HEK293 (cell line): ENCODE results near the gene SMARCD2.

Source experiments
- CTCF ChIA-PET: fragments of 350-600 bp; formaldehyde crosslinking; extraction: SDS; loops from one replicate; lab custom pipeline; 2021; ENCODE audit warnings: antibody characterized with exemption; lab: Yijun Ruan, JAX
- POLR2A ChIA-PET: fragments of 300-600 bp; formaldehyde crosslinking; extraction: SDS; loops from one replicate; lab custom pipeline; 2020; ENCODE audit warnings: antibody characterized with exemption, inconsistent platforms; lab: Yijun Ruan, JAX
- H3K27ac ChIP-seq: fragments of 200-500 bp; sonication (Bioruptor generic); 2 replicates; pipeline ENCODE4 v1.5.1; 2014; ENCODE audit warnings: low read depth, low read length, control low read depth, inconsistent platforms; ENCODE audit errors: extremely low read depth
- H3K36me3 ChIP-seq, 2 experiments: fragments of 200-500 bp in 1 of 2; sonication (Bioruptor generic) in 1 of 2; 1 replicate in 1 of 2; 2 replicates in 1 of 2; pipeline ENCODE4 v1.5.1; 2014 to 2017; ENCODE audit warnings: inconsistent platforms in 2 of 2, low read length in 2 of 2; ENCODE audit not compliant: control insufficient read depth in 2 of 2, insufficient read depth in 1 of 2
- H3K4me1 ChIP-seq: fragments of 200-500 bp; sonication (Bioruptor generic); 2 replicates; pipeline ENCODE4 v1.5.1; 2014; ENCODE audit warnings: mild to moderate bottlenecking, low read length, inconsistent platforms; ENCODE audit not compliant: control insufficient read depth, insufficient read depth
- H3K4me3 ChIP-seq: 2 replicates; pipeline ENCODE4 v1.5.1; 2011; ENCODE audit warnings: low read depth, mild to moderate bottlenecking, control low read depth, low read length, moderate library complexity
- H3K9me3 ChIP-seq: fragments of 200-500 bp; sonication (Bioruptor generic); 2 replicates; pipeline ENCODE4 v1.5.1; 2014; ENCODE audit warnings: low read depth, low read length, inconsistent platforms; ENCODE audit not compliant: control insufficient read depth, insufficient read depth
- GLIS2 ChIP-seq: fragments of 450-650 bp; formaldehyde crosslinking; IDR thresholded peaks from 2 replicates; pipeline ENCODE4 v1.5.1; 2016; ENCODE audit warnings: missing biosample characterization, missing genetic modification characterization
- HOXD13 ChIP-seq: sonication (generic); formaldehyde crosslinking; IDR thresholded peaks from 2 replicates; pipeline ENCODE4 v1.8.0; 2022; ENCODE audit warnings: missing genetic modification reagents, borderline replicate concordance
- SCRT2 ChIP-seq: fragments of 450-650 bp; formaldehyde crosslinking; IDR thresholded peaks from 2 replicates; pipeline ENCODE4 v1.5.1; 2016; ENCODE audit warnings: missing biosample characterization, missing genetic modification characterization
- TCF7L2 ChIP-seq: IDR thresholded peaks from 2 replicates; pipeline ENCODE4 v1.6.1; 2011; ENCODE audit warnings: low read depth, mild to moderate bottlenecking, inconsistent platforms, low read length, moderate library complexity, borderline replicate concordance
- ZBTB17 ChIP-seq: fragments of 450-650 bp; formaldehyde crosslinking; IDR thresholded peaks from 2 replicates; pipeline ENCODE4 v1.5.1; 2016; ENCODE audit warnings: missing biosample characterization, missing genetic modification characterization
- ZFHX2 ChIP-seq: fragments of 450-650 bp; formaldehyde crosslinking; conservative IDR thresholded peaks from 2 replicates; pipeline ENCODE4 v1.5.1; 2016; ENCODE audit warnings: missing biosample characterization, missing genetic modification characterization
- ZNF23 ChIP-seq: fragments of 450-650 bp; formaldehyde crosslinking; IDR thresholded peaks from 2 replicates; pipeline ENCODE4 v1.5.1; 2016; ENCODE audit warnings: missing biosample characterization, missing genetic modification characterization, borderline replicate concordance
- ZNF248 ChIP-seq: fragments of 450-650 bp; formaldehyde crosslinking; IDR thresholded peaks from 2 replicates; pipeline ENCODE4 v1.5.1; 2017; ENCODE audit warnings: missing biosample characterization, missing genetic modification characterization
- ZNF266 ChIP-seq: fragments of 450-650 bp; formaldehyde crosslinking; IDR thresholded peaks from 2 replicates; pipeline ENCODE4 v1.5.1; 2016; ENCODE audit warnings: missing biosample characterization, missing genetic modification characterization, low read depth
- ZNF324 ChIP-seq: fragments of 450-650 bp; formaldehyde crosslinking; IDR thresholded peaks from 2 replicates; pipeline ENCODE4 v1.5.1; 2016; ENCODE audit warnings: missing biosample characterization, missing genetic modification characterization
- ZNF433 ChIP-seq: fragments of 450-650 bp; formaldehyde crosslinking; IDR thresholded peaks from 2 replicates; pipeline ENCODE4 v1.5.1; 2016; ENCODE audit warnings: missing biosample characterization, missing genetic modification characterization, low read depth
- ZNF501 ChIP-seq: fragments of 450-650 bp; formaldehyde crosslinking; IDR thresholded peaks from 2 replicates; pipeline ENCODE4 v1.5.1; 2016; ENCODE audit warnings: missing biosample characterization, missing genetic modification characterization
- ZNF514 ChIP-seq: fragments of 450-650 bp; formaldehyde crosslinking; IDR thresholded peaks from 2 replicates; pipeline ENCODE4 v1.5.1; 2016; ENCODE audit warnings: missing biosample characterization, missing genetic modification characterization
- ZNF521 ChIP-seq: fragments of 450-650 bp; formaldehyde crosslinking; IDR thresholded peaks from 2 replicates; pipeline ENCODE4 v1.5.1; 2017; ENCODE audit warnings: missing biosample characterization, mild to moderate bottlenecking, missing genetic modification characterization
- ZNF600 ChIP-seq: fragments of 450-650 bp; formaldehyde crosslinking; IDR thresholded peaks from 2 replicates; pipeline ENCODE4 v1.5.1; 2016; ENCODE audit warnings: missing biosample characterization, missing genetic modification characterization
- ZNF621 ChIP-seq: fragments of 450-650 bp; formaldehyde crosslinking; IDR thresholded peaks from 2 replicates; pipeline ENCODE4 v1.5.1; 2017; ENCODE audit warnings: missing biosample characterization, missing genetic modification characterization
- ZNF658 ChIP-seq: fragments of 450-650 bp; formaldehyde crosslinking; IDR thresholded peaks from 2 replicates; pipeline ENCODE4; 2016; ENCODE audit warnings: missing biosample characterization, missing genetic modification characterization
- ZNF670 ChIP-seq: fragments of 450-650 bp; formaldehyde crosslinking; IDR thresholded peaks from 2 replicates; pipeline ENCODE4 v1.5.1; 2016; ENCODE audit warnings: missing biosample characterization, missing genetic modification characterization, low read depth
- ZNF792 ChIP-seq: fragments of 450-650 bp; formaldehyde crosslinking; IDR thresholded peaks from 2 replicates; pipeline ENCODE4 v1.5.1; 2016; ENCODE audit warnings: missing biosample characterization, missing genetic modification characterization
- ZNF837 ChIP-seq: fragments of 450-650 bp; formaldehyde crosslinking; IDR thresholded peaks from 2 replicates; pipeline ENCODE4 v1.5.1; 2016; ENCODE audit warnings: missing biosample characterization, missing genetic modification characterization
- ZNF843 ChIP-seq: fragments of 450-650 bp; formaldehyde crosslinking; IDR thresholded peaks from 2 replicates; pipeline ENCODE4 v1.5.1; 2016; ENCODE audit warnings: missing biosample characterization, missing genetic modification characterization
- ZXDB ChIP-seq: fragments of 450-650 bp; formaldehyde crosslinking; IDR thresholded peaks from 2 replicates; pipeline ENCODE4 v1.5.1; 2016; ENCODE audit warnings: missing biosample characterization, missing genetic modification characterization
- TF ChIP-seq, protein P1 (sequence below): fragments of 450-650 bp; formaldehyde crosslinking; IDR thresholded peaks from 2 replicates; pipeline ENCODE4 v1.5.1; 2016; ENCODE audit warnings: missing biosample characterization, missing genetic modification characterization
- TF ChIP-seq, protein P2 (sequence below): sonication (generic); formaldehyde crosslinking; IDR thresholded peaks from 2 replicates; pipeline ENCODE4 v1.8.1; 2022; ENCODE audit warnings: mild to moderate bottlenecking, moderate library complexity, missing genetic modification reagents
- TF ChIP-seq, protein P3 (sequence below): fragments of 450-650 bp; IDR thresholded peaks from 2 replicates; pipeline ENCODE4 v1.5.1; 2018; ENCODE audit warnings: missing biosample characterization, mild to moderate bottlenecking, missing genetic modification characterization
- TF ChIP-seq, protein P4 (sequence below): fragments of 450-650 bp; formaldehyde crosslinking; IDR thresholded peaks from 2 replicates; pipeline ENCODE4 v1.5.1; 2017; ENCODE audit warnings: missing biosample characterization, missing genetic modification characterization

SMARCD2 gene

DNA sequence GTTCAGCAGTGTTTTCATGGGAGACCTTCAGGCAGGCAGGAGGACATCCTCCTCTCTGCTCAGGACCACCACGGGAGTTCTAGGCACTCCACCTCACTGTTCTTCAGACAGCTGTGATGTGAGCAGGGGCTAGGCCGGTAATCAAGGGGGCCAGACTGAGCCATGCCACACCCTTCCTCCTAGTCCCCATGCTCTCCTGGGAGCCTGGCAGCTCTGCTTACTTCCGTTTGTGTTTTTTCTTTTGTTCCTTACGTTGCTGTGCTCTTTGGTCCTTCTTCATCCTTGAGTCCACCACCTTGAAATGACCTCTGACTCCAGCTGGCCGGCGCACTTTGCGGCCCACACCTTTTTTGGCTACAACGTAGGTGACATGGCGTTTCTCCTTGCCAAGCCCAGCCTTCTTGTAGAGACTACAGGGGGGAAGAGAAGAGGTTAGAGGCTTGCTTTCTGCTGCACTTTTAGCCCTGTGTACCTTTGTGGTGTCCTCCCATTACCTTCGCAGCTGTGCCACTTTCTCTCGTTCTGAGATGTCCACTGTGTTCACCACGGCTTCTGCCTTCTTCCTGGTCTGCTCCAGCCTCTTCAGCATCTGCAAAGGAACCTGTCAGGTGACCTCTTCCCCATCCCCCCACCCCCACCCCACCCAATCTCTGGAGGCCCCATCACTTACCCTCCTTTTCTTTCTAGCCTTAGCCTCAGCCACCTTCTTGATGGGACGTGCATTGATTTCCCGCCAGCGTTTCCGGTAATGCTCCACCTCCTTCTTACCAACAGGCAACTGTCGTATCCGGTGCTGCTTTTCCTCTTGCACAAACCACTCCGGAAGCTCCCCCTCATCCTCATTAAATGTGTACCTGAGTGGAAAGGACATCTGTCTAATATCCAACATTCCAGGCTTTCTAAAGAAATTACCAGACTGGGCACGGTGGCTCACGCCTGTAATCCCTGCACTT is 22.6 kb downstream of the SMARCD2 start:
- Histone ChIP-seq H3K36me3 (peaks cover 84 to 100% of the 10 kb centered on the region in 2 experiments), H3K9me3 (no peaks in the 10 kb centered on the region), H3K4me3 (no peak overlapping the region), H3K4me1 (no peaks in the 10 kb centered on the region), H3K27ac (no peak overlapping the region)
- TF ChIP-seq ZNF792 (tag by site-specific recombination) (no peak), ZNF266 (tag by site-specific recombination) (no peak), ZNF514 (tag by site-specific recombination) (no peak), ZNF324 (tag by site-specific recombination) (no peak), ZXDB (no peak), ZFHX2 (tag by site-specific recombination) (no peak), SCRT2 (tag by site-specific recombination) (no peak), ZNF433 (tag by site-specific recombination) (no peak)
- POLR2A ChIA-PET: interaction anchor here (1.0 to 2.0 kb wide), 3 partner anchors 10 to 46 kb away, joined by 3 to 5 read pairs (median 4); partner anchors contain the start of gene CCDC47
- CTCF ChIA-PET: interaction anchor here (1.1 to 3.4 kb wide), 2 partner anchors 15 to 18 kb away, joined by 4 to 17 read pairs; no protein-coding TSS in a partner anchor

DNA sequence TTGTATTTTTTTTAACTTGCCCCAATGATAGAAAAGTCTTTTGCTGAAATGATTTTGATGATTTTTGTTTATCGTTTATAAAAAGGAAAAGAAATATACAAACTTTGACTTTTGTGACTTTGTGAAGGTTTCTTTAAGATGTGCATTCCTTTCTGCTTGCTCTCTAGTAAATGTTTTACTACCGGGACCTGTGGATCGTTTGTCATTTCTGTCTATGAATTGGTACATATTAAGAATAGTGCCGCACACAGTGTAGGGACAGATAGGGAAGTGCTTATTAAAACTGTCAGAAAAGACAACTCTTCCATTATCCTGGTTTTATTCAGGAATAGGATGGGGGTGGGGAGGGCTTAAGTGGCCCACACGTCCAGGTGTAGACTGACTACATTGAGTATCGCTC is 23.4 kb downstream of the SMARCD2 start:
- ChIA-PET CTCF (interaction anchor here (1.0 to 3.4 kb wide), 4 partner anchors 10 to 22 kb away, joined by 3 to 17 read pairs (median 5); no protein-coding TSS in a partner anchor), POLR2A (interaction anchor here (1.5 to 2.0 kb wide), 3 partner anchors 8 to 46 kb away, joined by 4 to 9 read pairs (median 5); partner anchors contain the start of genes CCDC47 and PSMC5)
- Histone ChIP-seq H3K9me3 (no peaks in the 10 kb centered on the region), H3K4me3 (no peak overlapping the region), H3K4me1 (no peaks in the 10 kb centered on the region), H3K27ac (peak overlapping the region; percentile 17; the same call in 1 of the 2 replicates), H3K36me3 (peaks cover 91 to 100% of the 10 kb centered on the region in 2 experiments)
- TF ChIP-seq, protein P1, sequence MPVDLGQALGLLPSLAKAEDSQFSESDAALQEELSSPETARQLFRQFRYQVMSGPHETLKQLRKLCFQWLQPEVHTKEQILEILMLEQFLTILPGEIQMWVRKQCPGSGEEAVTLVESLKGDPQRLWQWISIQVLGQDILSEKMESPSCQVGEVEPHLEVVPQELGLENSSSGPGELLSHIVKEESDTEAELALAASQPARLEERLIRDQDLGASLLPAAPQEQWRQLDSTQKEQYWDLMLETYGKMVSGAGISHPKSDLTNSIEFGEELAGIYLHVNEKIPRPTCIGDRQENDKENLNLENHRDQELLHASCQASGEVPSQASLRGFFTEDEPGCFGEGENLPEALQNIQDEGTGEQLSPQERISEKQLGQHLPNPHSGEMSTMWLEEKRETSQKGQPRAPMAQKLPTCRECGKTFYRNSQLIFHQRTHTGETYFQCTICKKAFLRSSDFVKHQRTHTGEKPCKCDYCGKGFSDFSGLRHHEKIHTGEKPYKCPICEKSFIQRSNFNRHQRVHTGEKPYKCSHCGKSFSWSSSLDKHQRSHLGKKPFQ (tag by site-specific recombination): no peak
- no peak for TF ChIP-seq ZNF521 (tag by site-specific recombination)
- no peak for TF ChIP-seq HOXD13 (CRISPR knock-in tag)
- TF ChIP-seq ZNF837 (tag by site-specific recombination): no peak
- TF ChIP-seq ZNF600 (tag by site-specific recombination): no peak
- TF ChIP-seq, protein P2, sequence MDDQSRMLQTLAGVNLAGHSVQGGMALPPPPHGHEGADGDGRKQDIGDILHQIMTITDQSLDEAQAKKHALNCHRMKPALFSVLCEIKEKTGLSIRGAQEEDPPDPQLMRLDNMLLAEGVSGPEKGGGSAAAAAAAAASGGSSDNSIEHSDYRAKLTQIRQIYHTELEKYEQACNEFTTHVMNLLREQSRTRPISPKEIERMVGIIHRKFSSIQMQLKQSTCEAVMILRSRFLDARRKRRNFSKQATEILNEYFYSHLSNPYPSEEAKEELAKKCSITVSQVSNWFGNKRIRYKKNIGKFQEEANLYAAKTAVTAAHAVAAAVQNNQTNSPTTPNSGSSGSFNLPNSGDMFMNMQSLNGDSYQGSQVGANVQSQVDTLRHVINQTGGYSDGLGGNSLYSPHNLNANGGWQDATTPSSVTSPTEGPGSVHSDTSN (CRISPR knock-in tag): no peak
- TF ChIP-seq ZNF658 (tag by site-specific recombination): no peak
- no peak for TF ChIP-seq ZBTB17 (tag by site-specific recombination)
- TF ChIP-seq, protein P3, sequence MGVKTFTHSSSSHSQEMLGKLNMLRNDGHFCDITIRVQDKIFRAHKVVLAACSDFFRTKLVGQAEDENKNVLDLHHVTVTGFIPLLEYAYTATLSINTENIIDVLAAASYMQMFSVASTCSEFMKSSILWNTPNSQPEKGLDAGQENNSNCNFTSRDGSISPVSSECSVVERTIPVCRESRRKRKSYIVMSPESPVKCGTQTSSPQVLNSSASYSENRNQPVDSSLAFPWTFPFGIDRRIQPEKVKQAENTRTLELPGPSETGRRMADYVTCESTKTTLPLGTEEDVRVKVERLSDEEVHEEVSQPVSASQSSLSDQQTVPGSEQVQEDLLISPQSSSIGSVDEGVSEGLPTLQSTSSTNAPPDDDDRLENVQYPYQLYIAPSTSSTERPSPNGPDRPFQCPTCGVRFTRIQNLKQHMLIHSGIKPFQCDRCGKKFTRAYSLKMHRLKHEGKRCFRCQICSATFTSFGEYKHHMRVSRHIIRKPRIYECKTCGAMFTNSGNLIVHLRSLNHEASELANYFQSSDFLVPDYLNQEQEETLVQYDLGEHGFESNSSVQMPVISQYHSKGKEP (tag by site-specific recombination): no peak
- TF ChIP-seq ZNF248 (tag by site-specific recombination): no peak
- TF ChIP-seq, protein P4, sequence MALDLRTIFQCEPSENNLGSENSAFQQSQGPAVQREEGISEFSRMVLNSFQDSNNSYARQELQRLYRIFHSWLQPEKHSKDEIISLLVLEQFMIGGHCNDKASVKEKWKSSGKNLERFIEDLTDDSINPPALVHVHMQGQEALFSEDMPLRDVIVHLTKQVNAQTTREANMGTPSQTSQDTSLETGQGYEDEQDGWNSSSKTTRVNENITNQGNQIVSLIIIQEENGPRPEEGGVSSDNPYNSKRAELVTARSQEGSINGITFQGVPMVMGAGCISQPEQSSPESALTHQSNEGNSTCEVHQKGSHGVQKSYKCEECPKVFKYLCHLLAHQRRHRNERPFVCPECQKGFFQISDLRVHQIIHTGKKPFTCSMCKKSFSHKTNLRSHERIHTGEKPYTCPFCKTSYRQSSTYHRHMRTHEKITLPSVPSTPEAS (tag by site-specific recombination): no peak
- no peak for TF ChIP-seq ZNF324 (tag by site-specific recombination)
- no peak for TF ChIP-seq GLIS2 (tag by site-specific recombination)
- no peak for TF ChIP-seq ZNF501 (tag by site-specific recombination)
- no peak for TF ChIP-seq TCF7L2
- no peak for TF ChIP-seq ZNF621 (tag by site-specific recombination)
- no peak for TF ChIP-seq ZNF23 (tag by site-specific recombination)
- no peak for TF ChIP-seq ZNF843 (tag by site-specific recombination)
- TF ChIP-seq ZNF670 (tag by site-specific recombination): no peak
